Mucosa of rectum (tissue), 2 donors: ENCODE results near the gene ITGB2.

Experiments used
- H3K27ac ChIP-seq, 2 donors: one replicate each; pipeline ENCODE4 v1.7.0; 2013; ENCODE audit warnings: inconsistent platforms in 2 of 2, low read depth in 2 of 2, low read length in 2 of 2
- H3K27me3 ChIP-seq, 2 donors: one replicate each; pipeline ENCODE4 v1.7.0; 2013; ENCODE audit warnings: low read length in 2 of 2; ENCODE audit not compliant: control insufficient read depth in 2 of 2, insufficient read depth in 2 of 2
- H3K36me3 ChIP-seq, 2 donors: one replicate each; pipeline ENCODE4 v1.7.0; 2013; ENCODE audit warnings: low read length in 2 of 2; ENCODE audit not compliant: control insufficient read depth in 2 of 2, insufficient read depth in 2 of 2
- H3K4me1 ChIP-seq, 2 donors: one replicate each; pipeline ENCODE4 v1.7.0; 2013; ENCODE audit warnings: low read length in 2 of 2, mild to moderate bottlenecking in 1 of 2; ENCODE audit not compliant: control insufficient read depth in 2 of 2, insufficient read depth in 2 of 2
- H3K4me3 ChIP-seq, 2 donors: one replicate each; pipeline ENCODE4 v1.7.0; 2013; ENCODE audit warnings: low read length in 2 of 2
- H3K9ac ChIP-seq, 2 donors: one replicate each; pipeline ENCODE4 v1.7.0; 2013; ENCODE audit warnings: low read length in 2 of 2, low read depth in 1 of 2, mild to moderate bottlenecking in 1 of 2
- H3K9me3 ChIP-seq, 2 donors: one replicate each; pipeline ENCODE4 v1.7.0; 2013; ENCODE audit warnings: low read length in 2 of 2; ENCODE audit not compliant: control insufficient read depth in 2 of 2
- donor health status: healthy.
- donor health status: Normal muscosa, but diverticular disease.

ITGB2 gene

GRCh38 chr21:44874240-44874496 is 46.5 kb downstream of the ITGB2 start:
- Histone ChIP-seq H3K36me3 (no peaks in the 10 kb centered on the region), H3K9me3 (no peaks in the 10 kb centered on the region), H3K9ac (peak overlapping the region; percentile 72 to 93), H3K27me3 (no peaks in the 10 kb centered on the region), H3K4me3 (peak overlapping the region; percentile 73 to 77), H3K4me1 (peaks cover 34 to 60% of the 10 kb centered on the region in 2 donors), H3K27ac (peak overlapping the region; percentile 92 to 95)

- no peaks in the 10 kb centered on the region for H3K27me3 ChIP-seq
- peak within 1 kb of the TSS; percentile 73 to 90 for H3K4me3 ChIP-seq
- H3K4me1 ChIP-seq: peaks cover 38 to 58% of the 10 kb centered on the region in 2 donors
- peak within 1 kb of the TSS; percentile 88 to 93 for H3K9ac ChIP-seq
- no peaks in the 10 kb centered on the region for H3K9me3 ChIP-seq
- no peaks in the 10 kb centered on the region for H3K36me3 ChIP-seq
- H3K27ac ChIP-seq: peak within 1 kb of the TSS; percentile 92 to 95
These were observed 47.1 kb downstream of the ITGB2 start, which contains the start of gene PTTG1IP for GRCh38 chr21:44873356-44874239. Gene PTTG1IP, minus strand, starts transcription at chr21:44873690. Its CDS starts 74 bp downstream, at chr21:44873616.

DNA sequence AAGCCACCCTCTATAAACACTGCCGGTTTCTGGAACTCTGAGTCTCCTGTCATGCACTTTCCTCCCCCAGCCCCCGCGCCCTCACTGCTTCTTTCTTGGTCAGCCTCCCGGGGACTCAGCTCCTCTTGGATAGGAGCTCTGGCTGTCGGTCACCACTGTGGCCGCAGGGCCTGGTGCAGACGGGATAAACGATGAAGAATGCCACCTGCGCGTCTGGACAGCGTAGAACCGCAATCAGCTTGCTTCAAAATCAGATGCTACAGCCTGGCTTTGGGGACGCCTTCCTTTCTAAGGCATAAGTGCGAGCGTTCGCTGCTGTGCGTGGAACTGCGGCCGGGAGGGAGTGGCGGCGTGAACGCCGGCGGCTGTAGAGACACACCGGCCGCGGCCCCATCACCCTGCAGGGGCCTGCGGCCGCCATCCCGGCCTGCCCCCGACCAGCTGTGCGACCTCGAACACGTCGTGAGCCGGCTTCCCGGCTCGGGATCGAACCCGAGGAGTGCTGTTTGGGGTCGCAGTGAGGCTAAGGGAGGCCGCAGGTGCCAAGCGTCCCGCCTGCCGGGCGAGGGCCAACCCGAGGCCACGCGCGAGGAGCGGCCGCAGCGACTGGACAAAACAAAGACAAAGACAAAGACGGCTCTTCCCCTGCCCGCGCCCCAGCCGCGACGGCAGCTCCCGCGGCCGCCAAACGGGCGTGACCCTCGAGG is 47.9 kb downstream of the ITGB2 start:
- Histone ChIP-seq H3K27me3 (no peaks in the 10 kb centered on the region), H3K4me3 (peak overlapping the region; percentile 73 to 90), H3K4me1 (peaks cover 38 to 53% of the 10 kb centered on the region in 2 donors), H3K9me3 (no peaks in the 10 kb centered on the region), H3K36me3 (peaks cover 0 to under 1% of the 10 kb centered on the region in 2 donors), H3K27ac (peak overlapping the region; percentile 92 to 95), H3K9ac (peak overlapping the region; percentile 88 to 93)

- Histone ChIP-seq H3K36me3 (peaks cover 0 to 4% of the 10 kb centered on the region in 2 donors), H3K27ac (peak overlapping the region; percentile 92 to 95), H3K4me3 (peak overlapping the region; percentile 73 to 90), H3K9ac (peak overlapping the region; percentile 88 to 93), H3K9me3 (no peaks in the 10 kb centered on the region), H3K4me1 (peaks cover 38 to 53% of the 10 kb centered on the region in 2 donors), H3K27me3 (no peaks in the 10 kb centered on the region)
These were observed 48.4 kb downstream of the ITGB2 start for GRCh38 chr21:44872323-44872648.

DNA sequence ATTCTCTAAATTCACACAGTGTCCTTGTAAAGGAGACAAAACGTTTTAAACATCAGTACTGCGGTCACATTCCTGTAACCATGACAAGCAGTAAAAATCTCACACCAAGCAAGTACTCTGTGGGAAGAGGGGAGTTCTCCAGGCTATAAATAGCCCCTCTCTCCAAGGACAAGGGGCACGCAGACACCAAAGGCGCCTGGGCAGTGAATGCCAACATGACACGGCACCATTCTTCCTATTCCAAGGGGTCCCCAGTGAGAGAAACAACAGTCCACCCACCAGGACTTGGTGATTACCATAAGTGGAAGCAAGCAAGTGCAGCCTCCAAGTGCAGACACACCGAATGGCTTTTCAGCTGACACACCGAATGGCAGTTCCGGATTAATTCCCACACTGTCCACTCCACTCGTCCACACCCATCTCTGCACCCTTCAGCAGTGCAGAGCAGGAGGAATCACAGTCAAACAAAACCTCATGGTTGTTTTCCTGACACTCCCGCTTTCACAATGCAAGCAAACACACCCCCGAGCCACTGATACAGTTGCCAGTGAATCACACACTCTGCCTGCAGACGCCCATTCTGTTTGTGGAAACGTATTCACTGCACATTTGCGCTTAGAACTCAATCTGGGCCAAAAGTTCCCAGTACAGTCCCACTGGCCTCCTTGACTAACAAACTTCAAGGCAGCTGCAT is 49.0 kb downstream of the ITGB2 start:
- H3K36me3 ChIP-seq: peaks cover 3 to 9% of the 10 kb centered on the region in 2 donors
- H3K27ac ChIP-seq: peak overlapping the region; percentile 92 to 95
- H3K9ac ChIP-seq: peak overlapping the region; percentile 88 to 93
- H3K4me3 ChIP-seq: peak overlapping the region; percentile 73 to 90
- H3K27me3 ChIP-seq: no peaks in the 10 kb centered on the region
- no peaks in the 10 kb centered on the region for H3K9me3 ChIP-seq
- H3K4me1 ChIP-seq: peaks cover 42 to 55% of the 10 kb centered on the region in 2 donors

- Histone ChIP-seq H3K4me3 (peak overlapping the region; percentile 17 to 90), H3K27me3 (no peaks in the 10 kb centered on the region), H3K4me1 (peaks cover 48 to 63% of the 10 kb centered on the region in 2 donors), H3K36me3 (peaks cover 6 to 11% of the 10 kb centered on the region in 2 donors), H3K9me3 (no peaks in the 10 kb centered on the region), H3K9ac (peak overlapping the region in 1 of 2 donors; percentile 93), H3K27ac (peak overlapping the region; percentile 92 to 95)
These were observed 49.8 kb downstream of the ITGB2 start for GRCh38 chr21:44870748-44871495.

- H3K9me3 ChIP-seq: no peaks in the 10 kb centered on the region
- H3K4me3 ChIP-seq: peak overlapping the region in 1 of 2 donors; percentile 90
- H3K27ac ChIP-seq: peak overlapping the region; percentile 92 to 95
These were observed 50.6 kb downstream of the ITGB2 start for GRCh38 chr21:44869781-44870747.

GRCh38 chr21:44868707-44869106 is 52.0 kb downstream of the ITGB2 start:
- H3K9me3 ChIP-seq: no peaks in the 10 kb centered on the region
- no peaks in the 10 kb centered on the region for H3K27me3 ChIP-seq
- no peak overlapping the region for H3K27ac ChIP-seq
- H3K4me3 ChIP-seq: no peak overlapping the region
- H3K9ac ChIP-seq: no peak overlapping the region
- H3K36me3 ChIP-seq: peaks cover 19 to 31% of the 10 kb centered on the region in 2 donors
- peaks cover 47 to 60% of the 10 kb centered on the region in 2 donors for H3K4me1 ChIP-seq

More at GRCh38 chr21:44869781-44870747, 50.6 kb downstream of the ITGB2 start:
- Histone ChIP-seq H3K36me3 (peaks cover 10 to 20% of the 10 kb centered on the region in 2 donors), H3K4me1 (peaks cover 54 to 66% of the 10 kb centered on the region in 2 donors), H3K27me3 (no peaks in the 10 kb centered on the region), H3K9ac (no peak overlapping the region)
